ENCODE measurements around the gene KDM4C. TPM values are rescaled to one million over a fixed set of nuclear protein-coding genes. Genes with fewer than 3 reads are reported as not detected.
A peak's percentile ranks its signal among the peaks of the same experiment; 100 is the strongest.

KDM4C gene
- total RNA-seq, 1 donor from 2014 or later: 11.1 TPM

- TF ChIP-seq EZH2phosphoT487 (IDR thresholded peaks at IDR 0.05): no peak
- TF ChIP-seq EZH2 (IDR thresholded peaks at IDR 0.05): no peak
- TF ChIP-seq, protein P1, sequence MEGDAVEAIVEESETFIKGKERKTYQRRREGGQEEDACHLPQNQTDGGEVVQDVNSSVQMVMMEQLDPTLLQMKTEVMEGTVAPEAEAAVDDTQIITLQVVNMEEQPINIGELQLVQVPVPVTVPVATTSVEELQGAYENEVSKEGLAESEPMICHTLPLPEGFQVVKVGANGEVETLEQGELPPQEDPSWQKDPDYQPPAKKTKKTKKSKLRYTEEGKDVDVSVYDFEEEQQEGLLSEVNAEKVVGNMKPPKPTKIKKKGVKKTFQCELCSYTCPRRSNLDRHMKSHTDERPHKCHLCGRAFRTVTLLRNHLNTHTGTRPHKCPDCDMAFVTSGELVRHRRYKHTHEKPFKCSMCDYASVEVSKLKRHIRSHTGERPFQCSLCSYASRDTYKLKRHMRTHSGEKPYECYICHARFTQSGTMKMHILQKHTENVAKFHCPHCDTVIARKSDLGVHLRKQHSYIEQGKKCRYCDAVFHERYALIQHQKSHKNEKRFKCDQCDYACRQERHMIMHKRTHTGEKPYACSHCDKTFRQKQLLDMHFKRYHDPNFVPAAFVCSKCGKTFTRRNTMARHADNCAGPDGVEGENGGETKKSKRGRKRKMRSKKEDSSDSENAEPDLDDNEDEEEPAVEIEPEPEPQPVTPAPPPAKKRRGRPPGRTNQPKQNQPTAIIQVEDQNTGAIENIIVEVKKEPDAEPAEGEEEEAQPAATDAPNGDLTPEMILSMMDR (IDR thresholded peaks at IDR 0.05): no peak
- Histone ChIP-seq H3K27me3 (no peaks in the 10 kb centered on the region), H3K9ac (no peak overlapping the region), H3K79me2 (ENCODE audit: low read depth) (no peaks in the 10 kb centered on the region), H4K20me1 (ENCODE audit: low read depth) (no peaks in the 10 kb centered on the region), H3K9me3 (ENCODE audit: low read depth) (no peaks in the 10 kb centered on the region), H3K4me1 (peaks cover 17% of the 10 kb centered on the region), H2AFZ (replicated peaks) (no peak overlapping the region), H3K36me3 (no peaks in the 10 kb centered on the region), H3K4me2 (no peak overlapping the region), H3K27ac (no peak overlapping the region), H3K4me3 (no peak overlapping the region), H3F3A (ENCODE audit: low read depth) (no peaks in the 10 kb centered on the region)
- H3K36me3 Mint-ChIP-seq: no peaks in the 10 kb centered on the region
- no peaks in the 10 kb centered on the region for H3K9me3 Mint-ChIP-seq
- H3K4me1 Mint-ChIP-seq: peaks cover 35% of the 10 kb centered on the region
- no peak overlapping the region for H3K4me3 Mint-ChIP-seq
- no peaks in the 10 kb centered on the region for H3K27me3 Mint-ChIP-seq (ENCODE audit: insufficient read depth, low read depth)
- no peak overlapping the region for H3K27ac Mint-ChIP-seq
- no peak for DNase-seq (ENCODE audit: low spot score)
Measured at GRCh38 chr9:6960777-6961176, 203.0 kb downstream of the KDM4C start.

GRCh38 chr9:6961845-6962522 lies 204.2 kb downstream of the KDM4C start:
- no peaks in the 10 kb centered on the region for H3K27me3 Mint-ChIP-seq (ENCODE audit: insufficient read depth, low read depth)
- Histone ChIP-seq H3K4me1 (peaks cover 6% of the 10 kb centered on the region), H3K4me2 (no peak overlapping the region), H4K20me1 (ENCODE audit: low read depth) (no peaks in the 10 kb centered on the region), H3K27ac (no peak overlapping the region), H3K27me3 (no peaks in the 10 kb centered on the region), H3F3A (ENCODE audit: low read depth) (no peaks in the 10 kb centered on the region), H2AFZ (replicated peaks) (no peak overlapping the region), H3K4me3 (no peak overlapping the region), H3K36me3 (no peaks in the 10 kb centered on the region), H3K9me3 (ENCODE audit: low read depth) (no peaks in the 10 kb centered on the region), H3K79me2 (ENCODE audit: low read depth) (no peaks in the 10 kb centered on the region), H3K9ac (no peak overlapping the region)
- no peak overlapping the region for H3K4me3 Mint-ChIP-seq
- no peaks in the 10 kb centered on the region for H3K9me3 Mint-ChIP-seq
- DNase-seq (ENCODE audit: low spot score): no peak
- TF ChIP-seq EZH2 (IDR thresholded peaks at IDR 0.05): no peak
- no peak for TF ChIP-seq EZH2phosphoT487 (IDR thresholded peaks at IDR 0.05)
- TF ChIP-seq, protein P1 (IDR thresholded peaks at IDR 0.05): no peak
- peak overlapping the region; percentile 24 for H3K27ac Mint-ChIP-seq
- peaks cover 25% of the 10 kb centered on the region for H3K4me1 Mint-ChIP-seq
- H3K36me3 Mint-ChIP-seq: no peaks in the 10 kb centered on the region

- no peak overlapping the region for H3K27ac Mint-ChIP-seq
- no peaks in the 10 kb centered on the region for H3K9me3 Mint-ChIP-seq
Measured at GRCh38 chr9:6965566-6965965, 207.8 kb downstream of the KDM4C start.

More at GRCh38 chr9:6965566-6965965, 207.8 kb downstream of the KDM4C start:
- Histone ChIP-seq H3K9ac (no peak overlapping the region), H3K4me1 (no peaks in the 10 kb centered on the region), H3K27me3 (no peaks in the 10 kb centered on the region), H3K27ac (no peak overlapping the region), H3K9me3 (ENCODE audit: low read depth) (no peaks in the 10 kb centered on the region), H3K4me2 (no peak overlapping the region), H3K79me2 (ENCODE audit: low read depth) (no peaks in the 10 kb centered on the region), H3K4me3 (no peak overlapping the region), H4K20me1 (ENCODE audit: low read depth) (no peaks in the 10 kb centered on the region), H2AFZ (replicated peaks) (no peak overlapping the region), H3F3A (ENCODE audit: low read depth) (no peaks in the 10 kb centered on the region), H3K36me3 (no peaks in the 10 kb centered on the region)
- H3K4me1 Mint-ChIP-seq: peaks cover 6% of the 10 kb centered on the region
- no peaks in the 10 kb centered on the region for H3K36me3 Mint-ChIP-seq
- DNase-seq (ENCODE audit: low spot score): no peak
- no peak overlapping the region for H3K4me3 Mint-ChIP-seq
- H3K27me3 Mint-ChIP-seq (ENCODE audit: insufficient read depth, low read depth): no peaks in the 10 kb centered on the region
- no peak for TF ChIP-seq EZH2phosphoT487 (IDR thresholded peaks at IDR 0.05)
- TF ChIP-seq, protein P1 (IDR thresholded peaks at IDR 0.05): no peak
- TF ChIP-seq EZH2 (IDR thresholded peaks at IDR 0.05): no peak

All from neural progenitor cell (in vitro differentiated cells).